Astrocyte of the cerebellum (primary cell): ENCODE data around the gene GINS2.
A peak's percentile ranks its signal among the peaks of the same experiment; 100 is the strongest.

ENCODE experiments used
- DNase-seq: peaks from one replicate; pipeline ENCODE4 v3.0.0-alpha.2; 2011; ENCODE audit warnings: low read depth
- H3K4me3 ChIP-seq: 2 replicates; pipeline ENCODE4 v1.5.1; 2011; ENCODE audit warnings: mild to moderate bottlenecking, low read depth, low read length, moderate library complexity
- CTCF ChIP-seq: IDR thresholded peaks from 2 replicates; pipeline ENCODE4 v1.5.1; 2012; ENCODE audit warnings: low read length, low read depth, moderate library complexity, mild to moderate bottlenecking; ENCODE audit errors: missing control alignments
- in situ Hi-C: cut with HindIII; loops from 2 replicates; pipeline ENCODE4 v1.10.0; 2017; ENCODE audit warnings: low sequenced_read_pairs

Gene GINS2

DNA sequence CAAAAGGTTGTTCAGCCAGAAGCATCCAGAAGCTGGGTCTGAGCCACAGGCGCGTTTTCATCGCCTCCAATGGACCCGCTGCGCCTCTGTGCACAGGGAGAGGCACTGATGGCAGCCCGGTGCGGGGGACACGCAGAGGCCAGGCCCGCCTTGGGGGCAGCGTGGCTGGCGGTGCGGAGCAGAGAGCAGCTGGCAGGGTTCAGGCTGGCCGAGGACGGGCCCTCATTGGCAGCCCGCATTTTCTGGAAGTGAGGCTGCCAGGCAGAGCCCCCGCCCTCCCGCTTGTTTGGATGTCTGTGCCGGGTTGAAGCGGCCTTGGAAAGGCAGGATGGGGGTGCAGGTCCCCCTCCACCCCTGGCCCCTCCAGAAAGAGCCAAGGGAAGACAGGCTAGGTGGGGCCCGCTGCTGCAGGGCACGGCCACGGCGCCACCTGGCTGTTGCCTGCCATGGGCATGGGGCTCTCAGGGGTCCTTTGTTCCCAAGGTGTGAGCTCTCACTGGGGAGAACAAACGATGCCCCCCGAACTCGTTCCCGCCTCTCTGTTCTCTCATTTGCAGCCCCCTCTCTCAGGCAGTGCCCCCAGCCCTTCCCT, 56.9 kb downstream of the GINS2 start:
- peak; percentile 18 for TF ChIP-seq CTCF
- H3K4me3 ChIP-seq: no peak overlapping the region
- no peak for DNase-seq
- in situ Hi-C loops: no loop called here

DNA sequence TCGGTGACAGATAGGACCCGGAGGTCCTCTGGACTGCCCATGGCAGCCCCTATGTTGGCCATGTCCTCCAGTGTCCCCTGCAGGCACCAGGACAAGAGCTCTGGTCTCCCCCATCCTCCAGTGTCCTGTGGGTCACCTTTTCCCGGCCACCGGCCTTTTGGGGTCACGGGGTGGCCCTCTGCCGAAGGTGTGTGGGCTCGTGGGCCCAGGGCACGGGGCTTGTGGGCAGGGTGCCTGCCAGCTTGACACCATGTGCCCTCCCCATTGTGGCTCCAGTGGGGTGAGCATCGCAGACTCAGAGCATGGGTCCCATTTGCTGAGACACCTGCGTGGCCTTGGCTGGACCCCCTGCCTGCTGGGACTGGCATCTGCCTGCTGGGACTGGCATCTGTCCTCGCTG, 57.5 kb downstream of the GINS2 start:
- H3K4me3 ChIP-seq: no peak overlapping the region
- in situ Hi-C loops: no loop called here
- no peak for TF ChIP-seq CTCF
- DNase-seq: no peak

DNA sequence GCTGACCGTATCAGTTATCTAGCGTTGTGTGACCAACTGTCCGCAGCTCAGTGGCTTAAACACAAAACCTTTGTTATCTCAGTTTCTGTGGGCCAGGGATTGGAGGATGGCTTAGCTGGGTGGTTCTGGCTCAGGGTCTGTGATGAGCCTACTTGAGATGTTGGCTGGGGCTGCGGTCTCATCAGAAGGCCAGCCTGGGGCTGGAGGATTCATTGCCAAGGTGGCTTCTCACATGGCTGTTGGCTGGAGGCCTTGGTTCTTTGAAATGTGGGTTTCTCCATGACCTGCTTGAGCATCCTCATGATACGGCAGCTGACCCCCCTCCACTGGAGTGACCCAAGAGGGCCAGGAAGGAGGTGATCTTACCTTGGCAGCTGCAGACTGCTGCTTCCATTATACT, 58.9 kb downstream of the GINS2 start:
- DNase-seq: no peak
- no peak overlapping the region for H3K4me3 ChIP-seq
- in situ Hi-C loops: no loop called here
- no peak for TF ChIP-seq CTCF

GRCh38 chr16:85629326-85629725, 59.4 kb downstream of the GINS2 start:
- DNase-seq: no peak
- TF ChIP-seq CTCF: no peak
- no peak overlapping the region for H3K4me3 ChIP-seq
- in situ Hi-C loops: no loop called here

DNA sequence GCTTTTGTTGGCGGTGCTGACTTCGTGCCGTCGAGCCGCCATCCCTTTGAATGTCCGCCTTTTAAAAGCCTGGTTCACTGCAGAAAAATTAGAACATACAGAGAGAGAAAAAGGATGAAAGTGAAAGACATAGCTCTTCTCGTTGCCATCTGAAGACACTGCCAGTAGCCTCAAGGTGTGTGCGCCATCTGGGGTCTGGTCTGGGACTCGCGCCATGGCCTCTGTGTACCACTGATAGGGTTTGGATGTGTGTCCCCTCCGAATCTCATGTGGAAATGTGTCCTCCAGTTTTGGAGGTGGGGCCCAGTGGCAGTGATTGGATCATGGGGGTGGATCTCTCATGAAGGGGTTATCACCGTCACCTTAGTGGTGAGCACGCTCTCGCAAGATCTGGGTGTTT, 60.1 kb downstream of the GINS2 start:
- in situ Hi-C loops: no loop called here
- H3K4me3 ChIP-seq: no peak overlapping the region
- no peak for DNase-seq
- peak; percentile 4 for TF ChIP-seq CTCF

GRCh38 chr16:85628265-85628556, 60.5 kb downstream of the GINS2 start:
- in situ Hi-C loops: no loop called here
- TF ChIP-seq CTCF: no peak
- DNase-seq: no peak

More at GRCh38 chr16:85628265-85628556, 60.5 kb downstream of the GINS2 start:
- H3K4me3 ChIP-seq: no peak overlapping the region
